Measurements from ENCODE around the gene KRT13. TPM values are rescaled to one million over a fixed set of nuclear protein-coding genes. Genes with fewer than 3 reads are reported as not detected.

KRT13 gene
- total and polyA plus RNA-seq, 9 of the 15 experiments (the other 6 are each of a cell fraction or from before 2014, with no cell fraction given), result 0.11 to 1.1 (median 0.24) TPM; not detected in 3

GRCh38 chr17:41500131-41500911, 5.1 kb downstream of the KRT13 start (continued):
- TF ChIP-seq CGGBP1 (CRISPR knock-in tag; IDR thresholded peaks at IDR 0.05) (no peak), ZNF668 (CRISPR knock-in tag; IDR thresholded peaks at IDR 0.05) (no peak), SIN3A (IDR thresholded peaks at IDR 0.05; ENCODE audit: borderline replicate concordance in 2 of 2, control insufficient read depth in 1 of 2, low read depth in 2 of 2, low read length in 2 of 2) (peak in 1 of 2 experiments; percentile 24; a peak in 1 of 4 replicates), BRF2 (IDR thresholded peaks at IDR 0.05; ENCODE audit: borderline replicate concordance, insufficient read depth, insufficient read length) (no peak), ZSCAN29 (IDR thresholded peaks at IDR 0.05) (no peak), E2F8 (IDR thresholded peaks at IDR 0.05; ENCODE audit: low read depth, partially characterized antibody) (no peak), NR1H2 (CRISPR knock-in tag; IDR thresholded peaks at IDR 0.05) (no peak), ZBTB9 (CRISPR knock-in tag; IDR thresholded peaks at IDR 0.05) (no peak), ZHX1 (conservative IDR thresholded peaks at IDR 0.05; ENCODE audit: low read length) (no peak), RBM34 (IDR thresholded peaks at IDR 0.05; ENCODE audit: borderline replicate concordance, insufficient read depth, low read length) (no peak), POLR2B (IDR thresholded peaks at IDR 0.05; ENCODE audit: low read depth, partially characterized antibody) (peak; percentile 63), ERF (CRISPR knock-in tag; IDR thresholded peaks at IDR 0.05) (no peak), PPARD (CRISPR knock-in tag; IDR thresholded peaks at IDR 0.05) (no peak), DLX4 (CRISPR knock-in tag; IDR thresholded peaks at IDR 0.05) (no peak), ZBED1 (IDR thresholded peaks at IDR 0.05) (no peak), SMARCA5 (IDR thresholded peaks at IDR 0.05) (no peak), SIN3B (IDR thresholded peaks at IDR 0.05; ENCODE audit: low read depth) (no peak), SMARCE1 (IDR thresholded peaks at IDR 0.05) (peak; percentile 81)
